Rectal smooth muscle tissue (tissue), 1 donor: ENCODE data around the gene CORO2A.
"Not testable (repeated sequence)": the region's sequence is repeated elsewhere in the genome, so short reads cannot be mapped to it uniquely, and the experiment has no call there.

Source experiments
- H3K27ac ChIP-seq: one replicate; pipeline ENCODE4 v1.7.0; 2013; ENCODE audit warnings: low read depth, low read length, inconsistent platforms
- H3K27me3 ChIP-seq: one replicate; pipeline ENCODE4 v1.7.0; 2013; ENCODE audit warnings: low read length; ENCODE audit not compliant: control insufficient read depth, insufficient read depth
- H3K36me3 ChIP-seq: one replicate; pipeline ENCODE4 v1.7.0; 2013; ENCODE audit warnings: low read length; ENCODE audit not compliant: control insufficient read depth, insufficient read depth
- H3K4me1 ChIP-seq: one replicate; pipeline ENCODE4 v1.7.0; 2013; ENCODE audit warnings: low read length; ENCODE audit not compliant: control insufficient read depth, insufficient read depth
- H3K4me3 ChIP-seq: one replicate; pipeline ENCODE4 v1.7.0; 2013; ENCODE audit warnings: low read length
- H3K9ac ChIP-seq: one replicate; pipeline ENCODE4 v1.7.0; 2013; ENCODE audit warnings: low read length

CORO2A gene

DNA sequence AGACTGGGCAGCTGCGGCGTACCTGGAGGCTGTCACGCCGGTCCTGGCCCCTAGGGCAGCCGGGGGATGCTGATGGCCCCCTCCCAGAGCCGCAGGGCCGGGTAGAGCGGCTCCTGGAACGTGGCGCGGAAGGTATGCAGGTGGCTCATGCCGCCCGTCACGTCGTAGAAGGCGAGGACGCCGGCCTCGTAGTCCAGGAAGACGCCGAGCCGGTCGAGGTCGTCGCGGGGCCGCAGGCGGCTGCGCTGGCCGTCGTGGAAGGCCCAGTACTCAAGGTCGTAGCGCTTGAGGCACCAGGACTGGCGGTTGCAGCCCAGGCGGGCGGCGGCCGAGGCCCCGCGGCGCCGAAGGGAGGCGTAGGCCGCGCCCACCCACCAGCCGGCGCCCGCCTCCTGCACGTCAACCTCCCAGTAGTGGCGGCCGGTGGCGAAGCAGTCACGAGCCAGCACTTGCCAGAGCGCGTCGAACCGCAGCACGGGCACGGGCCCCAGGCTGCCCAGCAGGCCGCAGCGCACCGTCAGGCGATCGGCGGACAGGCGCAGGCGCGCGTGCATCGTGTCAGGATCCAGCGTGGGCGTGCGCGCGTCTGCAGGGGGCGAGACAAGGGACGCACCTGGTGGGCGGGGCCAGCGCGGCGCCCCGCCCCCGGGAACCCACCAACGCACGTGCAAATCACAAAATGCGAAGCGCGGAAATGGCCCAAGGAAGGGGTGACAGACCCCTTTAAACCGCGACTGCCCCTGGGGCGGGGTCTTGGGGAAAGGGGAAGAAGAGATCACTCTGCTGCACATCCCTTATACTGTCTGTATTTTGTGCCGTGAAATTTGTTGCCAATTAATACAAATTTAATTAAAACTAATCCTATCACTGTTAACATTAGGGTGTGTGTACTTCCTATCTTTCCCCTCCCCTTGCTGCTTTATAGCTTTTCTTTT, 104.8 kb downstream of the CORO2A start:
- Histone ChIP-seq H3K9ac (no peak overlapping the region), H3K36me3 (no peaks in the 10 kb centered on the region), H3K4me1 (no peaks in the 10 kb centered on the region), H3K27ac (no peak overlapping the region), H3K27me3 (no peaks in the 10 kb centered on the region), H3K4me3 (peak overlapping the region; percentile 32)

DNA sequence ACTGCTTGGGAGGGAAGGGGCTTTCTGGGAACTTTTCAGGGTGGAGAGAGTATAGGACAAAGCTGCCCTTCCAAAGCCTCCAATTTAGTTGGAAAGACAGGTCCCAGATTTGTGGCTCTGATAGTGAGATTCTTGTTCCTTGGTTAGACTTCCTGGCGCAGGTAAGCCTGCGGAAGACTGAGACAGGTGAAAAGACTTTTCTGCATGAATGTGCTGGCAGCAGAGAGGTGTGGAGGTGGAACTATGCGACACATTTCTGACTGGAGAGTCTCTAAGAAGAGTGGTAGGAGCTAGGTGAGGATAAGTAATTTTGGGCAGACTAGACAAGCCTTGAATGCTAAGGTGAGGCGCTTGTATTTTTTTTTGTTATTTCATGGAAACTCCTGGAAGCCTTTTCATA, 106.0 kb downstream of the CORO2A start:
- Histone ChIP-seq H3K9ac (no peak overlapping the region), H3K27ac (no peak overlapping the region)

DNA sequence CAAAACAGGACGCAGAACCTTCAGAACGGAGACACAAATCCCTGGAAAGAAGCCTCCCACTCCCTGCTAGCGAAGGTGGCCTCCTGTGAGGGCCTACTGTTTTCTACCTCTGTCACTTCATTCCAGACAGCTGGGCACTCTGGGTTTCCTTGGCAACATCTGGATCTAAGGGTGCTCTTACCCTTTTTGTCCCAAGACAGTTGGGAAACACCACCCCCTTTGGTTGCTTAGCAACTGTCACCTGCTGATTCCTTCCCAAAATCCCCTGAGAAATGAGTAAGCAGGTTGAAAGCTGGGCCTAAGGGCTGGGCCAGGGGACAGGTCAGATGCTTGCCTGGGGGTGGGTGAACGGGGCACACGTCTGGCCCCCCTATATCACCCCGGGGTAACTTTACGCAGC, 106.5 kb downstream of the CORO2A start:
- Histone ChIP-seq H3K36me3 (peaks cover 7% of the 10 kb centered on the region), H3K27me3 (no peaks in the 10 kb centered on the region), H3K9ac (no peak overlapping the region), H3K4me3 (no peak overlapping the region), H3K27ac (no peak overlapping the region), H3K4me1 (no peaks in the 10 kb centered on the region)

More for the DNA sequence above, 106.0 kb downstream of the CORO2A start:
- H3K27me3 ChIP-seq: no peaks in the 10 kb centered on the region
- no peak overlapping the region for H3K4me3 ChIP-seq
- H3K4me1 ChIP-seq: no peaks in the 10 kb centered on the region
- peaks cover 2% of the 10 kb centered on the region for H3K36me3 ChIP-seq

DNA sequence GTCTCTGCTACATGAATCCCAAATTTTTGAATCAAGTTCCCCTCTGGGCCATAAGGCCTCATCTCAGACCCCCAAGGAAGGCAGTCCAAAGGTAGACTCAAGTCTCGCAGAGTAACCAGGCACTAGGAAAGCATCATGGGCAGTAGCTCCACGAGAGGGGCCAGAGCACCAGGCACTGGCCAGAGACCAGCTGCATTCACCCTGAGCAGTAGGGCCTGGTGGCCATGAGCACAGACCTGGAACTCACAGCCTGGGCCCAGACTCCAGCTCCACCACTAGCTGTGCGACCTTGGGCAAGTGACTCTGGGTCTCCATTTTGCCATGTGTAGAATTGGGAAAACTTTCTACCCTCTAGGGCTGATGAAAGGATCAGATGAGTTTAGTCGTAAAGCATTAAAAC, 107.4 kb downstream of the CORO2A start:
- Histone ChIP-seq H3K4me1 (no peaks in the 10 kb centered on the region), H3K4me3 (no peak overlapping the region), H3K9ac (no peak overlapping the region), H3K27ac (no peak overlapping the region), H3K36me3 (peaks cover 10% of the 10 kb centered on the region), H3K27me3 (no peaks in the 10 kb centered on the region)

DNA sequence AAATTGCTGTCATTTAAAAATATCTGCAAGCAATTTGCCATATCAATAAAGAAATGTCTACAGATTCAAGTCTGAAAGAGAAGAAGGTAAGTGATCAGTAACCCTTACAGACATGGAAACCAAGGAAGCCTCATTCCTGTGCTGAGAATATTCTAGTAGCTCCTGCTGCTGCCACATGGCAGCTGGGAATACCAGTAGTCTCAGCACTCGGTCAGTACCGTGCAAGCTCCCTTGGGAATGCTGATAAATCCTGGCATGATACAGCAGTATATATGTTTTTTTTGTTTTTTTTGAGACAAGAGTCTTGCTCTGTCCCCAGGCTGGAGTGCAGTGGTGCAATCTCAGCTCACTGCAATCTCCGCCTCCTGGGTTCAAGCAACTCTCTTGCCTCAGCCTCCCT, 108.0 kb downstream of the CORO2A start:
- H3K27ac ChIP-seq: no peak overlapping the region
- H3K4me3 ChIP-seq: no peak overlapping the region
- H3K36me3 ChIP-seq: peaks cover 12% of the 10 kb centered on the region
- H3K9ac ChIP-seq: no peak overlapping the region
- H3K27me3 ChIP-seq: no peaks in the 10 kb centered on the region
- no peaks in the 10 kb centered on the region for H3K4me1 ChIP-seq

DNA sequence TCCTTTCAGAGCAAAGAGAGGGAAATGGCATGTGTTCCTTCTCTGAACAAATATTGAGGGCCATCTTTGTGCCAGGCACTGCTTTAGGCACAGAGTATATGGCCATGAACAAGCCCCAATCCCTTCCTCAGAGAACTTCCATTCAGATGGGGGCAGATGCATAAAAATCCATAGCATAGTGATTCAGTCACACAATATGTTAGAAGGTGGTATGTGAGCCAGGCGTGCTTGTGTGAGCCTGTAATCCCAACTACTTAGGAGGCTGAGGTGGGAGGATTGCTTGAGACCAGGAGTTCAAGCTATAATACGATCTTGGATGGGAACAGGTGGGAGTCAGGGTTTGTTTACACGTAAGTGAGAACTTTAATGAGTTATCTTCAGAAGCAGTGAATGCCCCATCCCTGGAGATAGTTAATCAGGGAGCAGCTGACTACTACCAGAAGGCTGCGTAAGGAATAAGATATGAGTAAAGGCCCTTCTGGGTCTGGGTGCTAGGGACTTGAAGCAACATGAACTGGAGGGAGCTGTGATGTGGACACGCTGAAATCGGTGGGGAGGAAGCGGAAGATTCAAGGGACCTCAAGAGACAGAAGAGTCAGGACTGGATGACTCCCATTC, 108.8 kb downstream of the CORO2A start:
- Histone ChIP-seq H3K36me3 (peaks cover 12% of the 10 kb centered on the region), H3K27ac (no peak overlapping the region), H3K27me3 (no peaks in the 10 kb centered on the region), H3K4me3 (no peak overlapping the region), H3K9ac (no peak overlapping the region), H3K4me1 (no peaks in the 10 kb centered on the region)

DNA sequence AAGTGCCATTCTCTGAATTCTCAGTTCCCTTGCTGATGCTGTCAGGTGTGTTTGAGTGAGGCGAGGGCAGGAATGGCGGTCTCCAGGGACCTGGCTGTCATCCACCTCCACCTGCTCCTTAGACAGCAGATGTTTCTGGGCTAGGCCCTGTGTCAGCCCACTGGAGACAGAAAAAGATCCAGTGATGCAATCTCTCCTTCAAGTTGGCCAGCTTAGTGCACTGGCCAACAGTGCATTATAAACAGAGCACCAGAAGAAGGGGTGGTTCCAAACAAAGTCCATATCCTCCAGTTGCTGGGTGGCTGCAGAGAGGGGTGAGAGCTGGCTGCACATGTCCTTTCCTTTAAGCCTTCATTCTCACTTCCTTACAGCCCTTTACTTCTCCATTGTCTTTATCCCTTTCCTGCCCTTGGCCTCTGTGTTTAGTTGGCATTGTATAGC, 109.4 kb downstream of the CORO2A start:
- H3K4me1 ChIP-seq: no peaks in the 10 kb centered on the region
- H3K4me3 ChIP-seq: no peak overlapping the region
- no peaks in the 10 kb centered on the region for H3K27me3 ChIP-seq
- no peak overlapping the region for H3K27ac ChIP-seq
- H3K9ac ChIP-seq: no peak overlapping the region
- peaks cover 15% of the 10 kb centered on the region for H3K36me3 ChIP-seq

DNA sequence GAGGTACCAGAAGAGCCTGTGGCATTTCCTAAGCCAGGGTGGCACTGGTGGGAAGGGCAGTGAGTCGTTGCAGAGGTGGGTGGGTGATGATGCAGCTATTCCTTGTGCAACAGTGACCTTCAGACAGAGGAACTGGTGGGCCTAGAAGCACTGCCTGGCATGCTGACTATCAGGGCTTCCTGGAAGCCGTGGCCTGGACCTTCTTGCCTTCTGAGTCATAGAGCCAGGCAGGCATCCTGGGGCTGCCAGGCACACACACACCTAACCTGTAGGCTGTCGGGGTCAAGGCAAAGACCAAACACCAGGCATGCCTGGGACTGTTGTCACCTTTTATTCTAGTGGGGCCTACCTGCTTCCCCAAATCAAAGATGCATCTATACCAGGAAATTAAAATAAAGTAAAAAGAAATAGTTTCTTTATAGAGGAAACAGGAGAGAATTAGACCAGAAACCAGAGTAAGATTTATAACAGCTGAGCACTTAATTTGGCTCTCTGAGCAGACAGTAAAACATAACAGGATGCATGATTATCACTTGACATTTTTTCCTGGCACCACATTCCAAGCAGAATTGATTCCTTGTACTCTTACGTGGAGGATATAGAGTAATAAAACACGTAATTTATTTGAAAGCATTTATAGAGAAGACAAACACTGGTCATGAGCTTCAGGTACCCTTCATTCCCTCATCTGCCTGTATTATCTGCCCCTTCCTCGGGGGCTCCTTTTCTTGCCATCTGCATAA, 110.8 kb downstream of the CORO2A start:
- Histone ChIP-seq H3K36me3 (peaks cover 20% of the 10 kb centered on the region), H3K27ac (no peak overlapping the region), H3K4me3 (no peak overlapping the region), H3K27me3 (no peaks in the 10 kb centered on the region), H3K9ac (no peak overlapping the region), H3K4me1 (no peaks in the 10 kb centered on the region)

DNA sequence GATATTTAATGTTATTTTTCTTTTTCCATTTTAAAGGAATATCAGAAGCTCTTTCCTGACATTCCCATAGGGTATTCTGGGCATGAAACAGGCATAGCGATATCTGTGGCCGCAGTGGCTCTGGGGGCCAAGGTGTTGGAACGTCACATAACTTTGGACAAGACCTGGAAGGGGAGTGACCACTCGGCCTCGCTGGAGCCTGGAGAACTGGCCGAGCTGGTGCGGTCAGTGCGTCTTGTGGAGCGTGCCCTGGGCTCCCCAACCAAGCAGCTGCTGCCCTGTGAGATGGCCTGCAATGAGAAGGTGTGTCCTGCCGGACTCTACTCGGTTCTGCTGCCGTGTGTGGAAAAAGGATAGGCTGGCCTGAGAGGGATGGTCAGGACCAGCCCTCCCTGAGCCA, 111.7 kb downstream of the CORO2A start:
- Histone ChIP-seq H3K4me1 (no peaks in the 10 kb centered on the region), H3K9ac (no peak overlapping the region), H3K4me3 (no peak overlapping the region), H3K27me3 (no peaks in the 10 kb centered on the region), H3K36me3 (peaks cover 20% of the 10 kb centered on the region), H3K27ac (no peak overlapping the region)

DNA sequence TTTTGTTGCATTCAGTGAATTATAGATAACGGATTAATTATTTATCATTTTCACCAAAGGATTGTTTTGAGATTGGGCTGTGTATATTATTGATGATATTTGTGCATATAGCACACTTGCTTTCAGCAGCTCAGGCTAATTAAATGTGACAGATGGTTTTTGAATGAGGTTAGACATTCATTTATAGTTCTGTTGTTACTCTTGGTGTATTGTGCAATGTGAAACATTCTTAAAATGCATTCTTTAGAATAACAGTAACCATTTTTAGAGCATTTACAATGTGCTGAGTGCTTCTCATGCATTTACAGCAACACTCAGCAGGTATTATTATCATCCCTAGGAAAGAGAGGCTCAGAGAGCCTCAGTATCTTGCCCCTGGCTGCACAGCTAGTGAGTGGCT, 112.1 kb downstream of the CORO2A start:
- Histone ChIP-seq H3K27me3 (no peaks in the 10 kb centered on the region), H3K36me3 (peaks cover 20% of the 10 kb centered on the region), H3K4me3 (no peak overlapping the region), H3K9ac (no peak overlapping the region), H3K4me1 (no peaks in the 10 kb centered on the region), H3K27ac (no peak overlapping the region)

DNA sequence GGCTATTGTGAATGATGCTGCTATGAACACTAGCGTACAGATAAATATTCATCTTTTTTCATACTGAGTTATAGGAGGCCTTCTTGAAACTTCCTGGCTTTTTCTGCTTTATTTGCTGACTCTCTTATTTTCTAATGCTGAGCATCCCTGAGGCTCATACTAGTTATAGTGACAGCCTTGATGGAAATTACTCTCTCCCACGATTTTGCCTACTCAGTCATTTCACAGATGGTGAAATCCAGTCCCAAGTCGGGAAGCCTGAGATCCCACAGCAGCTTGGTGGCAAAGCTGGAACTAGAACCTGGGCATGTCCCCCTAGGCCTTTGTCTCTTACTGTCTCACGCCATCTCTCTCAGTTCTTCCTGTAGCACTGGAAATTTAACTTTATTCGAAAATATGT, 113.5 kb downstream of the CORO2A start:
- Histone ChIP-seq H3K4me1 (no peaks in the 10 kb centered on the region), H3K36me3 (peaks cover 20% of the 10 kb centered on the region), H3K27me3 (no peaks in the 10 kb centered on the region), H3K4me3 (no peak overlapping the region), H3K27ac (no peak overlapping the region), H3K9ac (no peak overlapping the region)

DNA sequence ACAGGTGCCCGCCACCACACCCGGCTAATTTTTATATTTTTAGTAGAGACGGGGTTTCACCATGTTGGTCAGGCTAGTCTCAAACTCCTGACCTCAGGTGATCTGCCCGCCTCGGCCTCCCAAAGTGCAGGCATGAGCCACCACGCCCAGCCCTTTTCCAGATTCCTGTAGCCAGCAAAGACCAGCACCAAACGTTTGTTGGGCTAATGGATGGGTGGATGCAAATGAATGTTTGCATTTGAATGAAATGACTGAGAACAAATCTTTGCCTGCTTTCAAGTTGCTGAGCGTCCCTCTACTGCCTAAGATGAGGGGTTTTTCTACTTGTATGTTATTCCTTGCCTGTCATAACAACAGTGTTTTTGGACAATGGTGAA, 115.9 kb downstream of the CORO2A start:
- H3K4me1 ChIP-seq, H3K27me3 ChIP-seq, H3K4me3 ChIP-seq, H3K9ac ChIP-seq, H3K27ac ChIP-seq: not testable (repeated sequence)
- peaks cover 19% of the 10 kb centered on the region for H3K36me3 ChIP-seq
